ENCODE measurements around the gene IL5. TPM values are rescaled to one million over a fixed set of nuclear protein-coding genes. Genes with fewer than 3 reads are reported as not detected.

IL5 gene
- total RNA-seq, 1 experiment from 2014 or later = not detected

GRCh38 chr5:132510076-132510475 is 33.2 kb downstream of the IL5 start:
- intact Hi-C loops (cut with micrococcal nuclease) = no loop called here
- no TSS peak for BruUV-seq (replicated peaks)
- TF ChIP-seq CTCF (IDR thresholded peaks at IDR 0.05; ENCODE audit: unreplicated experiment) = no peak
- peaks cover 22% of the 10 kb centered on the region for H3K9me3 Mint-ChIP-seq (ENCODE audit: unreplicated experiment)
- peaks cover 23% of the 10 kb centered on the region for H3K4me1 Mint-ChIP-seq (ENCODE audit: insufficient read depth, unreplicated experiment)
- ChIA-PET CTCF (interaction anchor here (0.8 to 2.6 kb wide), 12 partner anchors 8 to 445 kb away, joined by 3 to 15 read pairs (median 4); no protein-coding TSS in a partner anchor), POLR2A (interaction anchor here (0.6 to 2.2 kb wide), 7 partner anchors 9 to 215 kb away, joined by 3 to 10 read pairs (median 3); partner anchors contain the start of gene RAD50)
- H3K36me3 Mint-ChIP-seq (ENCODE audit: insufficient read depth, unreplicated experiment) = no peaks in the 10 kb centered on the region
- H3K4me3 Mint-ChIP-seq (ENCODE audit: unreplicated experiment) = no peak overlapping the region
- no peaks in the 10 kb centered on the region for H3K27me3 Mint-ChIP-seq (ENCODE audit: insufficient read depth, unreplicated experiment)
- H3K27ac Mint-ChIP-seq (ENCODE audit: low read depth, unreplicated experiment) = no peak overlapping the region
- DNase-seq (ENCODE audit: unreplicated experiment) = peak; percentile 52

GRCh38 chr5:132506094-132506692 is 37.1 kb downstream of the IL5 start:
- peak; percentile 78 for DNase-seq (ENCODE audit: unreplicated experiment)
- intact Hi-C loops (cut with micrococcal nuclease) = loop anchor here (5.0 kb wide), 1 partner anchor 316 kb away; no protein-coding TSS in a partner anchor
- H3K27ac Mint-ChIP-seq (ENCODE audit: low read depth, unreplicated experiment) = no peak overlapping the region
- no TSS peak for BruUV-seq (replicated peaks)
- ChIA-PET CTCF (interaction anchor here (0.6 to 21.5 kb wide), 30 partner anchors 9 to 1707 kb away, joined by 3 to 359 read pairs (median 4); partner anchors contain the start of gene IRF1), POLR2A (interaction anchor here (0.5 to 2.2 kb wide), 4 partner anchors 10 to 233 kb away, joined by 4 to 11 read pairs (median 6); partner anchors contain the start of genes IRF1 and SLC22A4)
- peaks cover 23% of the 10 kb centered on the region for H3K4me1 Mint-ChIP-seq (ENCODE audit: insufficient read depth, unreplicated experiment)
- H3K36me3 Mint-ChIP-seq (ENCODE audit: insufficient read depth, unreplicated experiment) = no peaks in the 10 kb centered on the region
- H3K4me3 Mint-ChIP-seq (ENCODE audit: unreplicated experiment) = no peak overlapping the region
- peaks cover 13% of the 10 kb centered on the region for H3K9me3 Mint-ChIP-seq (ENCODE audit: unreplicated experiment)
- no peaks in the 10 kb centered on the region for H3K27me3 Mint-ChIP-seq (ENCODE audit: insufficient read depth, unreplicated experiment)
- TF ChIP-seq CTCF (IDR thresholded peaks at IDR 0.05; ENCODE audit: unreplicated experiment) = peak; percentile 47

GRCh38 chr5:132505641-132506040 is 37.7 kb downstream of the IL5 start:
- CTCF ChIA-PET = interaction anchor here (0.7 to 21.5 kb wide), 28 partner anchors 8 to 441 kb away, joined by 3 to 359 read pairs (median 4); partner anchors contain the start of gene IRF1
- POLR2A ChIA-PET = interaction anchor here (0.6 to 2.2 kb wide), 5 partner anchors 9 to 212 kb away, joined by 3 to 11 read pairs (median 4); partner anchors contain the start of genes IRF1, SLC22A4 and SLC22A5
- Mint-ChIP-seq H3K9me3 (ENCODE audit: unreplicated experiment) (peaks cover 12% of the 10 kb centered on the region), H3K36me3 (ENCODE audit: insufficient read depth, unreplicated experiment) (no peaks in the 10 kb centered on the region), H3K4me3 (ENCODE audit: unreplicated experiment) (no peak overlapping the region), H3K27me3 (ENCODE audit: insufficient read depth, unreplicated experiment) (no peaks in the 10 kb centered on the region), H3K4me1 (ENCODE audit: insufficient read depth, unreplicated experiment) (peaks cover 23% of the 10 kb centered on the region), H3K27ac (ENCODE audit: low read depth, unreplicated experiment) (no peak overlapping the region)
- DNase-seq (ENCODE audit: unreplicated experiment) = no peak
- no peak for TF ChIP-seq CTCF (IDR thresholded peaks at IDR 0.05; ENCODE audit: unreplicated experiment)
- intact Hi-C loops (cut with micrococcal nuclease) = loop anchor here (5.0 kb wide), 1 partner anchor 317 kb away; no protein-coding TSS in a partner anchor
- BruUV-seq (replicated peaks) = no TSS peak

GRCh38 chr5:132504746-132505145 is 38.6 kb downstream of the IL5 start:
- Mint-ChIP-seq H3K27ac (ENCODE audit: low read depth, unreplicated experiment) (no peak overlapping the region), H3K4me3 (ENCODE audit: unreplicated experiment) (no peak overlapping the region), H3K4me1 (ENCODE audit: insufficient read depth, unreplicated experiment) (peaks cover 21% of the 10 kb centered on the region), H3K27me3 (ENCODE audit: insufficient read depth, unreplicated experiment) (no peaks in the 10 kb centered on the region), H3K36me3 (ENCODE audit: insufficient read depth, unreplicated experiment) (no peaks in the 10 kb centered on the region), H3K9me3 (ENCODE audit: unreplicated experiment) (peaks cover 3% of the 10 kb centered on the region)
- ChIA-PET CTCF (interaction anchor here (0.6 to 21.5 kb wide), 19 partner anchors 14 to 441 kb away, joined by 3 to 359 read pairs (median 5); partner anchors contain the start of gene IRF1), POLR2A (interaction anchor here (0.6 to 2.2 kb wide), 4 partner anchors 8 to 135 kb away, joined by 3 to 11 read pairs (median 4); partner anchors contain the start of gene SLC22A5)
- no peak for DNase-seq (ENCODE audit: unreplicated experiment)
- TF ChIP-seq CTCF (IDR thresholded peaks at IDR 0.05; ENCODE audit: unreplicated experiment) = no peak
- intact Hi-C loops (cut with micrococcal nuclease) = loop anchor here (5.0 kb wide), 1 partner anchor 318 kb away; no protein-coding TSS in a partner anchor
- no TSS peak for BruUV-seq (replicated peaks)

Measured in MCF 10A (cell line).